ENCODE measurements around the gene MSS51. TPM values are rescaled to one million over a fixed set of nuclear protein-coding genes. Genes with fewer than 3 reads are reported as not detected.

The MSS51 gene
- total RNA-seq, 1 experiment from 2014 or later, result 3.3 TPM

- H3K4me1 Mint-ChIP-seq (ENCODE audit: low read depth, unreplicated experiment), result no peaks in the 10 kb centered on the region
- H3K27me3 Mint-ChIP-seq (ENCODE audit: unreplicated experiment), result no peaks in the 10 kb centered on the region
- no peak overlapping the region for H3K4me3 Mint-ChIP-seq (ENCODE audit: low read depth, unreplicated experiment)
- no peak overlapping the region for H3K27ac Mint-ChIP-seq (ENCODE audit: unreplicated experiment)
- CTCF ChIA-PET, result interaction anchor here (0.7 kb wide), 1 partner anchor 1116 kb away, joined by 3 read pairs; no protein-coding TSS in a partner anchor
- no TSS peak for BruUV-seq (replicated peaks)
- no peak for TF ChIP-seq CTCF (IDR thresholded peaks at IDR 0.05; ENCODE audit: unreplicated experiment)
- intact Hi-C loops (cut with micrococcal nuclease; ENCODE audit: unreplicated experiment), result no loop called here
- peaks cover 39% of the 10 kb centered on the region for H3K36me3 Mint-ChIP-seq (ENCODE audit: insufficient read depth, unreplicated experiment)
- no peak for DNase-seq
- H3K9me3 Mint-ChIP-seq (ENCODE audit: low read depth, unreplicated experiment), result no peaks in the 10 kb centered on the region
Observed at GRCh38 chr10:73379064-73379748, 54.2 kb downstream of the MSS51 start.

GRCh38 chr10:73376679-73377078, 56.7 kb downstream of the MSS51 start:
- H3K27ac Mint-ChIP-seq (ENCODE audit: unreplicated experiment), result no peak overlapping the region
- no peak for TF ChIP-seq CTCF (IDR thresholded peaks at IDR 0.05; ENCODE audit: unreplicated experiment)
- DNase-seq, result no peak
- H3K4me3 Mint-ChIP-seq (ENCODE audit: low read depth, unreplicated experiment), result no peak overlapping the region
- H3K9me3 Mint-ChIP-seq (ENCODE audit: low read depth, unreplicated experiment), result no peaks in the 10 kb centered on the region
- CTCF ChIA-PET, result interaction anchor here (0.6 kb wide), 1 partner anchor 900 kb away, joined by 3 read pairs; no protein-coding TSS in a partner anchor
- BruUV-seq (replicated peaks), result no TSS peak
- H3K36me3 Mint-ChIP-seq (ENCODE audit: insufficient read depth, unreplicated experiment), result peaks cover 49% of the 10 kb centered on the region
- no peaks in the 10 kb centered on the region for H3K27me3 Mint-ChIP-seq (ENCODE audit: unreplicated experiment)
- intact Hi-C loops (cut with micrococcal nuclease; ENCODE audit: unreplicated experiment), result no loop called here
- H3K4me1 Mint-ChIP-seq (ENCODE audit: low read depth, unreplicated experiment), result no peaks in the 10 kb centered on the region

Other genes with a start within 250 kb of the MSS51 start
- gene DNAJC9, start 186.3 kb downstream of the MSS51 start, total RNA-seq (2022), result 38.0 and 39.8 TPM in 2 replicates
- 125 and 126 TPM in 2 replicates for gene MRPS16, start 180.9 kb downstream of the MSS51 start, total RNA-seq (2022)
- gene CFAP70, start 74.7 kb downstream of the MSS51 start, total RNA-seq (2022), result 1.2 and 1.9 TPM in 2 replicates
- gene ANXA7, start 19.5 kb downstream of the MSS51 start, total RNA-seq (2022), result 160 and 167 TPM in 2 replicates
- gene PPP3CB, start 62.5 kb upstream of the MSS51 start, total RNA-seq (2022), result 26.4 and 27.5 TPM in 2 replicates
- 39.4 and 48.1 TPM in 2 replicates for gene USP54, start 157.8 kb upstream of the MSS51 start, total RNA-seq (2022)
- not detected in 2 replicates for gene MYOZ1, start 207.9 kb upstream of the MSS51 start, total RNA-seq (2022)
- gene SYNPO2L, start 222.5 kb upstream of the MSS51 start, total RNA-seq (2022), result 0.34 TPM in 1 of 2 replicates, not detected in the other

All from Calu3 (cell line).